ENCODE measurements around the gene GNG12. TPM values are rescaled to one million over a fixed set of nuclear protein-coding genes. Genes with fewer than 3 reads are reported as not detected.

Gene GNG12
- total RNA-seq, 4 donors from 2014 or later, result 17.9 to 24.5 (median 22.1) TPM

DNA sequence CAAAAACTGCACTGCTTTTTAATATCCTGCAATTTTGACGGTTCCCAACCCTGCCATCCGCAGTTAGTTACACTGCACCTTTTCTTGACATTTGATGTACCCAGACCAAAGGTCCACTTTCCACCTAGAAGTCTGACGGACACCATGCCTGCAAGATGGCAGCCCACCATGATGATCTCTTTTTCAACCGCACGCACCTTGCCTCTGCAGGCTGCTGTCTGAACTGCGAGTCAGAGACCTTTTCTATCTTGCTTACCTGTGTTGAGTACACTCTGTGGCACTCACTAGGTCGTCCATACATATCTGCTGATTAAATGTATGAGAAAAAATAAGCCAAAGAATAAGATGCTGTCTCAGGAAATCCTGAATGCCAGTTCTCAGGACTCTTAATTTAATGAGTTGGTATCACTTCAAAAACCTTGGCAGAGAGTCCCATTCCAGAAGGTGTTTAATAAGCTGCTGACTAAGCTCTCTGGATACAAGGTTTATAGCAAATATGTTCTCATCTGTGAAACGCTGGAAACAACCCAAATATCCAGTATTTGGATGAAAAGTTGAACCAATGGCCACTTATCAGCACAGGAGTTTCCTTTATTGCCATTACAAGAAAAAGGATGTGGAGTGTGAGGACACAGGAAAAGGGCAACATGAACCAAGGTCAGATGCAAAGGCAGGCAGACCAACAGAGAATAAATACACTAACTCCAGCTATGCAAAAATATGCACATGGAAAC is 37.9 kb downstream of the GNG12 start:
- Histone ChIP-seq H3K4me1 (peaks cover 4 to 14% of the 10 kb centered on the region in 2 donors), H3K27ac (no peak overlapping the region), H3K9me3 (no peaks in the 10 kb centered on the region), H3K27me3 (no peaks in the 10 kb centered on the region), H3K4me3 (no peak overlapping the region), H3K36me3 (no peaks in the 10 kb centered on the region)
- intact Hi-C loops (cut with DNase I; ENCODE audit: low total_unique reads) (no loop called here), in situ Hi-C loops (cut with MboI; ENCODE audit: low sequenced_read_pairs in 4 of 4) (no loop called here)
- DNase-seq, result no peak
- TF ChIP-seq, protein P1, sequence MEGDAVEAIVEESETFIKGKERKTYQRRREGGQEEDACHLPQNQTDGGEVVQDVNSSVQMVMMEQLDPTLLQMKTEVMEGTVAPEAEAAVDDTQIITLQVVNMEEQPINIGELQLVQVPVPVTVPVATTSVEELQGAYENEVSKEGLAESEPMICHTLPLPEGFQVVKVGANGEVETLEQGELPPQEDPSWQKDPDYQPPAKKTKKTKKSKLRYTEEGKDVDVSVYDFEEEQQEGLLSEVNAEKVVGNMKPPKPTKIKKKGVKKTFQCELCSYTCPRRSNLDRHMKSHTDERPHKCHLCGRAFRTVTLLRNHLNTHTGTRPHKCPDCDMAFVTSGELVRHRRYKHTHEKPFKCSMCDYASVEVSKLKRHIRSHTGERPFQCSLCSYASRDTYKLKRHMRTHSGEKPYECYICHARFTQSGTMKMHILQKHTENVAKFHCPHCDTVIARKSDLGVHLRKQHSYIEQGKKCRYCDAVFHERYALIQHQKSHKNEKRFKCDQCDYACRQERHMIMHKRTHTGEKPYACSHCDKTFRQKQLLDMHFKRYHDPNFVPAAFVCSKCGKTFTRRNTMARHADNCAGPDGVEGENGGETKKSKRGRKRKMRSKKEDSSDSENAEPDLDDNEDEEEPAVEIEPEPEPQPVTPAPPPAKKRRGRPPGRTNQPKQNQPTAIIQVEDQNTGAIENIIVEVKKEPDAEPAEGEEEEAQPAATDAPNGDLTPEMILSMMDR (IDR thresholded peaks at IDR 0.05 in 4 of 5, conservative IDR thresholded peaks at IDR 0.05 in 1 of 5), result no peak
- TF ChIP-seq POLR2A (IDR thresholded peaks at IDR 0.05), result no peak
- no peak for ATAC-seq

DNA sequence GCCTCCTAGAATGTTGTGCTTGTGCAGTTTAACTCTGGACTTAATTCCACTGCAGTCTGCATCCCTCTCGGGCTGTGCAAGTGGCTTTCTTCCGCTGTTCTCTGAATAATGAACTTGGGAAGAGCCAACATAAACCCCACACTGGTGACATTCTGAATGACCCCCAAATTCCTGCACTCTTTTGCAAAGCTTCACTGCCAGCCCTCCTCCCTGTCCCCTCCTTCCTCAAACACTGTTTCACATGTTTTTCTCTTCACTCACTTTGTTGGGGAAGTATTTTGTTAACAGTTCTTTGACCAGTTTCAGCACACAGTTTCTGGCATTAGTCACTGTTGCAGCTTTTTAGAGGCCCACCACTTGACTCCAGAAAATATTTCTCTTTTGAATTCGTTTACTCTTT is 39.7 kb downstream of the GNG12 start:
- Histone ChIP-seq H3K4me1 (peaks cover 4 to 14% of the 10 kb centered on the region in 2 donors), H3K4me3 (no peak overlapping the region), H3K27me3 (no peaks in the 10 kb centered on the region), H3K9me3 (no peaks in the 10 kb centered on the region), H3K36me3 (no peaks in the 10 kb centered on the region), H3K27ac (no peak overlapping the region)
- TF ChIP-seq POLR2A (IDR thresholded peaks at IDR 0.05), result no peak
- TF ChIP-seq, protein P1 (IDR thresholded peaks at IDR 0.05 in 4 of 5, conservative IDR thresholded peaks at IDR 0.05 in 1 of 5), result no peak
- in situ Hi-C loops (cut with MboI; ENCODE audit: low sequenced_read_pairs in 4 of 4) (no loop called here), intact Hi-C loops (cut with DNase I; ENCODE audit: low total_unique reads) (no loop called here)
- ATAC-seq (no peak), DNase-seq (no peak)

DNA sequence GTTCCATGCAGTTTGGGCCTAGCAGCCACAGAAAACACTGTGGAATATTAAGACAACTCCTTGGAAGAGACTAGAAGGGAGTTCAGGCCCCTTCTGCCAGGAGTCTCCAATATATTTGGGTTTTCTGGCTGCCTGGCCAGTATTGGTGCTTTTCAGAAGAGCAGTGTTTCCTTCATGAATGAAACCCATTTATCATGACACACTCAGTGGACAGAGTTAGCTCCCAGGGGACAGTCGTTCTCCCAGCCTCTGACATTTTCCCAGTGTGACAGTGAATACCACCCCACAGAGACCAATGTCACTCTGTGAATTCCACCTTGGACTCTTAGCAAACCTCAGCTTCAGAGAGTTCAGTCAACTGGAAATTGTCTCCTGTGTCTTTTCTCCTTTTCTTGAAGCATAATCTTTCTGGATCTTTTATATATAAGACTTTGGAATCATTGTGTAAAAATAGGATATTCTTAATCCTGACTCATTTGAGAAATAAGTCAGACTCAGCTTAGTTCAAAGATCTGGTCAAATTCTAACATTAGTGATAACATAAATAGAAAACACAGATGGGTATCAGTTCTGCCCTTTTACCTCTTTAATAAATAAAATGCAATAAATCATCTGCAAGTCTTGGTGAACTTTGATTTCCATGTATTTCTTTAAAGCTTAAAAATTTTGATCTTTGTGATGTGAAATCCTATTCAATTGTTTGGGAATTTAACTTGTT is 40.4 kb downstream of the GNG12 start:
- no peak for DNase-seq
- H3K4me3 ChIP-seq, result no peak overlapping the region
- H3K4me1 ChIP-seq, result peaks cover 4 to 14% of the 10 kb centered on the region in 2 donors
- no peak for ATAC-seq
- H3K36me3 ChIP-seq, result no peaks in the 10 kb centered on the region
- no peaks in the 10 kb centered on the region for H3K27me3 ChIP-seq
- no peaks in the 10 kb centered on the region for H3K9me3 ChIP-seq
- in situ Hi-C loops (cut with MboI; ENCODE audit: low sequenced_read_pairs in 4 of 4) (no loop called here), intact Hi-C loops (cut with DNase I; ENCODE audit: low total_unique reads) (no loop called here)
- H3K27ac ChIP-seq, result no peak overlapping the region
- TF ChIP-seq POLR2A (IDR thresholded peaks at IDR 0.05), result no peak
- TF ChIP-seq, protein P1 (IDR thresholded peaks at IDR 0.05 in 4 of 5, conservative IDR thresholded peaks at IDR 0.05 in 1 of 5), result no peak

DNA sequence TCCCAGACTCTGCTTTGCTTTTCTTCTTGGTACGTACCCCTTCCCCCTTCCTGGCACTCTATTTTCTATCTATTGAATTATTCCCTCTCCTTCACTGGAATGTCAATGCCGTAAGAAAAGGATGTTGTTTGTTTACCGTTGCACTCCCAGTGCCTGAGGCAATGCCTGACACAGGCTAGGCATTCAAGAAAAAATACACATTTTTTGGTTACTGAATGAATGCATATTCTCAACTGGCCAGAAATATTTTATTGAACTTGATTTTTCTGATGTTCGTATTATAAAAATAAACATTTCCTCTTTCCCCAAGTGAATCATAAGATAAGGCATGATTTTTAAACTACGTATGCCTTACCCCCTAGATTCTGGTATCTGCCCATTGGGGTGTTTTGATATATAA is 41.2 kb downstream of the GNG12 start:
- Histone ChIP-seq H3K36me3 (no peaks in the 10 kb centered on the region), H3K9me3 (no peaks in the 10 kb centered on the region), H3K4me1 (peaks cover 4 to 14% of the 10 kb centered on the region in 2 donors), H3K4me3 (no peak overlapping the region), H3K27ac (no peak overlapping the region), H3K27me3 (no peaks in the 10 kb centered on the region)
- TF ChIP-seq, protein P1 (IDR thresholded peaks at IDR 0.05 in 4 of 5, conservative IDR thresholded peaks at IDR 0.05 in 1 of 5), result no peak
- no peak for TF ChIP-seq POLR2A (IDR thresholded peaks at IDR 0.05)
- no peak for ATAC-seq
- in situ Hi-C loops (cut with MboI; ENCODE audit: low sequenced_read_pairs in 4 of 4) (no loop called here), intact Hi-C loops (cut with DNase I; ENCODE audit: low total_unique reads) (no loop called here)
- DNase-seq, result no peak
